H1 (cell line): ENCODE results near the gene FAM222B. TPM values are rescaled to one million over a fixed set of nuclear protein-coding genes. Genes with fewer than 3 reads are reported as not detected.

Experiments used
- CTCF ChIA-PET: fragments of 300-600 bp; sonication (Branson Sonifier 250); formaldehyde crosslinking; loops from one replicate; lab custom pipeline; 2021; ENCODE audit not compliant: partially characterized antibody; lab: Charles Lee
- POLR2A ChIA-PET: fragments of 300-600 bp; sonication (Branson Sonifier 250); formaldehyde crosslinking; loops from one replicate; lab custom pipeline; 2021; ENCODE audit warnings: inconsistent platforms; ENCODE audit not compliant: partially characterized antibody; lab: Charles Lee
- DNase-seq, 2 experiments: peaks; one replicate each; pipeline versions ENCODE4 v3.0.0 to v3.0.0-alpha.2; 2010 to 2022; ENCODE audit warnings: low spot score in 2 of 2, low read depth in 1 of 2, mixed read lengths in 1 of 2
- FAIRE-seq: peaks from 2 replicates; lab custom pipeline; 2011; peaks lifted over from hg19 to GRCh38; lab: Jason Lieb, UNC
- H2AFZ ChIP-seq: 2 replicates; pipeline ENCODE4 v1.8.1; 2012; ENCODE audit warnings: low read length, inconsistent platforms
- H2AK5ac ChIP-seq: 2 replicates; pipeline ENCODE4 v1.6.1; 2013; ENCODE audit warnings: low read depth, low read length
- H2BK120ac ChIP-seq: replicated peaks from 2 replicates; pipeline ENCODE3; 2013; ENCODE audit warnings: low read depth, low read length, inconsistent platforms
- H2BK12ac ChIP-seq: 2 replicates; pipeline ENCODE4 v1.6.1; 2013; ENCODE audit warnings: low read depth, low read length
- H2BK15ac ChIP-seq: 2 replicates; pipeline ENCODE4 v1.6.1; 2013; ENCODE audit warnings: low read length
- H2BK20ac ChIP-seq: 2 replicates; pipeline ENCODE4 v1.6.1; 2013; ENCODE audit warnings: low read length
- H2BK5ac ChIP-seq: 2 replicates; pipeline ENCODE4 v1.6.1; 2013; ENCODE audit warnings: low read depth, low read length
- H3K14ac ChIP-seq: 2 replicates; pipeline ENCODE4 v1.6.1; 2013; ENCODE audit warnings: inconsistent platforms; ENCODE audit not compliant: insufficient read length
- H3K18ac ChIP-seq: 2 replicates; pipeline ENCODE4 v1.6.1; 2013; ENCODE audit warnings: low read length; ENCODE audit errors: extremely low read depth
- H3K23ac ChIP-seq: 2 replicates; pipeline ENCODE4 v1.6.1; 2013; ENCODE audit warnings: inconsistent platforms; ENCODE audit not compliant: insufficient read length
- H3K23me2 ChIP-seq: 2 replicates; pipeline ENCODE4 v1.6.1; 2013; ENCODE audit warnings: low read depth, low read length
- H3K27ac ChIP-seq: 2 replicates; pipeline ENCODE4 v1.6.1; 2011; ENCODE audit warnings: low read depth, low read length, inconsistent platforms
- H3K27me3 ChIP-seq, 4 experiments: replicated peaks in 1 of 4; 1 replicate in 1 of 4; 2 replicates in 3 of 4; pipeline versions ENCODE4 v1.6.1 to v1.8.1; 2011 to 2013; ENCODE audit warnings: low read length in 3 of 4, mild to moderate bottlenecking in 3 of 4, inconsistent platforms in 2 of 4, mixed read lengths in 2 of 4, moderate library complexity in 1 of 4; ENCODE audit not compliant: control insufficient read depth in 3 of 4, insufficient read depth in 3 of 4; ENCODE audit errors: extremely low read depth in 1 of 4
- H3K36me3 ChIP-seq, 4 experiments: 2 replicates each; pipeline versions ENCODE4 v1.6.1 to v1.8.1; 2011 to 2013; ENCODE audit warnings: mild to moderate bottlenecking in 4 of 4, low read length in 3 of 4, moderate library complexity in 2 of 4, control low read depth in 1 of 4, inconsistent platforms in 1 of 4; ENCODE audit not compliant: insufficient read depth in 4 of 4, control insufficient read depth in 2 of 4
- H3K4ac ChIP-seq: replicated peaks from 2 replicates; pipeline ENCODE3; 2013; ENCODE audit warnings: low read length, low read depth, mixed read lengths, inconsistent platforms; ENCODE audit not compliant: insufficient read length
- H3K4me1 ChIP-seq, 4 experiments: replicated peaks in 1 of 4; 1 replicate in 1 of 4; 2 replicates in 3 of 4; pipeline versions ENCODE4 v1.6.1 to v1.8.1; 2011 to 2013; ENCODE audit warnings: low read length in 3 of 4, inconsistent platforms in 2 of 4, mixed read lengths in 1 of 4; ENCODE audit not compliant: insufficient read depth in 4 of 4, control insufficient read depth in 3 of 4
- H3K4me2 ChIP-seq, 2 experiments: 2 replicates each; pipeline versions ENCODE4 v1.6.1 to v1.8.1; 2011 to 2013; ENCODE audit warnings: low read depth in 2 of 2, low read length in 2 of 2, control low read depth in 1 of 2, inconsistent platforms in 1 of 2, mild to moderate bottlenecking in 1 of 2; ENCODE audit not compliant: insufficient read depth in 1 of 2
- H3K4me3 ChIP-seq, 4 experiments: fragments of 200-600, 300-600 bp in 1 of 4; sonication (generic), shearing (Covaris generic), sonication (Bioruptor Twin) in 1 of 4; 2 replicates each; pipeline versions ENCODE4 v1.5.1 to v1.8.1; 2011 to 2016; ENCODE audit warnings: low read length in 4 of 4, low read depth in 3 of 4, control low read depth in 2 of 4, inconsistent platforms in 2 of 4, mild to moderate bottlenecking in 2 of 4, mixed read lengths in 1 of 4, moderate library complexity in 1 of 4; ENCODE audit not compliant: insufficient read depth in 2 of 4; ENCODE audit errors: extremely low read depth in 1 of 4
- H3K56ac ChIP-seq: replicated peaks from 2 replicates; pipeline ENCODE3; 2013; ENCODE audit warnings: low read depth, mild to moderate bottlenecking, mixed read lengths, low read length, inconsistent platforms; ENCODE audit not compliant: insufficient read length
- H3K79me1 ChIP-seq: 2 replicates; pipeline ENCODE4 v1.6.1; 2013; ENCODE audit warnings: low read depth, low read length, control low read depth
- H3K79me2 ChIP-seq, 2 experiments: 2 replicates each; pipeline versions ENCODE4 v1.6.1 to v1.8.1; 2012 to 2013; ENCODE audit warnings: low read length in 2 of 2, mild to moderate bottlenecking in 2 of 2, inconsistent platforms in 1 of 2; ENCODE audit not compliant: insufficient read depth in 2 of 2, control insufficient read depth in 1 of 2
- H3K9ac ChIP-seq, 4 experiments: replicated peaks in 1 of 4; 1 replicate in 1 of 4; 2 replicates in 3 of 4; pipeline versions ENCODE4 v1.6.1 to v1.8.1; 2011 to 2013; ENCODE audit warnings: low read depth in 3 of 4, low read length in 3 of 4, control low read depth in 2 of 4, mild to moderate bottlenecking in 2 of 4, moderate library complexity in 2 of 4, inconsistent platforms in 1 of 4; ENCODE audit errors: extremely low read depth in 1 of 4
- H3K9me3 ChIP-seq, 2 experiments: 2 replicates each; pipeline versions ENCODE4 v1.6.1 to v1.8.1; 2012 to 2013; ENCODE audit warnings: mild to moderate bottlenecking in 2 of 2, moderate library complexity in 2 of 2, control low read depth in 1 of 2, inconsistent platforms in 1 of 2, low read depth in 1 of 2, low read length in 1 of 2, mixed read lengths in 1 of 2; ENCODE audit not compliant: insufficient read depth in 2 of 2
- H4K20me1 ChIP-seq, 2 experiments: replicated peaks in 1 of 2; 2 replicates each; pipeline versions ENCODE3 to v1.8.1; 2011 to 2013; ENCODE audit warnings: inconsistent platforms in 2 of 2, low read length in 2 of 2, mild to moderate bottlenecking in 1 of 2; ENCODE audit not compliant: insufficient read depth in 2 of 2, control insufficient read depth in 1 of 2
- H4K5ac ChIP-seq: 2 replicates; pipeline ENCODE4 v1.6.1; 2013; ENCODE audit warnings: low read length, low read depth, mixed read lengths, inconsistent platforms; ENCODE audit not compliant: insufficient read length
- H4K8ac ChIP-seq: 2 replicates; pipeline ENCODE4 v1.8.0; 2013; ENCODE audit warnings: mild to moderate bottlenecking, moderate library complexity, low read length, inconsistent platforms; ENCODE audit not compliant: insufficient read depth; ENCODE audit errors: extremely low read depth
- H4K91ac ChIP-seq: replicated peaks from 2 replicates; pipeline ENCODE3; 2013; ENCODE audit warnings: low read length, mixed read lengths, inconsistent platforms; ENCODE audit not compliant: insufficient read length
- CBX8 ChIP-seq: fragments of 300-800, 300-1000 bp; sonication (generic); IDR thresholded peaks from 2 replicates; pipeline ENCODE4 v1.7.1; 2016; ENCODE audit warnings: low read depth, low read length, borderline replicate concordance
- CTBP2 ChIP-seq: IDR thresholded peaks from 2 replicates; pipeline ENCODE4 v1.7.0; 2011; ENCODE audit warnings: borderline replicate concordance, mild to moderate bottlenecking, moderate library complexity, mixed read lengths, low read length; ENCODE audit not compliant: insufficient read depth, insufficient read length
- FOSL1 ChIP-seq: IDR thresholded peaks from 2 replicates; pipeline ENCODE4 v1.6.1; 2011; ENCODE audit warnings: mild to moderate bottlenecking, low read depth, low read length, moderate library complexity; ENCODE audit not compliant: insufficient read depth
- NRF1 ChIP-seq: IDR thresholded peaks from 2 replicates; pipeline ENCODE4 v1.6.1; 2011; ENCODE audit warnings: mild to moderate bottlenecking, low read depth, low read length, improper control_type of control experiment
- RXRA ChIP-seq: IDR thresholded peaks from 2 replicates; pipeline ENCODE4 v1.6.1; 2011; ENCODE audit warnings: low read depth, mild to moderate bottlenecking, low read length, moderate library complexity; ENCODE audit not compliant: insufficient read depth
- SIN3A ChIP-seq, 2 experiments: IDR thresholded peaks in 1 of 2; conservative IDR thresholded peaks in 1 of 2; 2 replicates each; pipeline ENCODE4 v1.6.1; 2011 to 2012; ENCODE audit warnings: low read length in 2 of 2, improper control_type of control experiment in 1 of 2, low read depth in 1 of 2, mild to moderate bottlenecking in 1 of 2
- SRF ChIP-seq: IDR thresholded peaks from 2 replicates; pipeline ENCODE4 v1.6.1; 2011; ENCODE audit warnings: mild to moderate bottlenecking, low read depth, low read length, moderate library complexity
- WGBS, 2 experiments: shearing (Covaris generic) in 1 of 2; methylation state at CpG; one replicate each; pipeline versions ENCODE4 v1.1.6 to v1.1.7; 2013 to 2015; ENCODE audit warnings: low lambda C conversion rate in 2 of 2, mixed read lengths in 2 of 2, inconsistent platforms in 1 of 2, low coverage in 1 of 2, missing lambda C conversion rate in 1 of 2; ENCODE audit not compliant: insufficient replicate concordance in 2 of 2, insufficient coverage in 1 of 2, insufficient read length in 1 of 2; ENCODE audit errors: extremely low coverage in 1 of 2, missing lambda C conversion rate in 1 of 2; 5-methylcytosine and 5-hydroxymethylcytosine counted together
- polyA plus RNA-seq, 7 experiments: library from polyadenylated mRNA; depleted of rRNA in 3 of 7; stranded (reverse) in 5 of 7; unstranded in 2 of 7; fragments of >200 nt in 5 of 7; fragments of 200-250 nt in 2 of 7; gene quantifications; 1 replicate in 5 of 7; 2 replicates in 1 of 7; 4 replicates in 1 of 7; pipeline versions ENCODE4 v1.2.1 to v1.2.3, GENCODE V29; 2011 to 2013; ENCODE audit warnings: missing spikeins in 2 of 7, mixed read lengths in 2 of 7
- total RNA-seq: library from RNA; stranded (reverse); fragmentation: NEBNext Ultra II Directional; extraction: Animal tissue kit (Norgen Biotek cat#: 25700); gene quantifications from 2 replicates; pipeline ENCODE4 v1.2.1, GENCODE V29; 2021
- TF ChIP-seq, protein P1 (sequence below): IDR thresholded peaks from 2 replicates; pipeline ENCODE4 v1.6.1; 2012; ENCODE audit warnings: inconsistent platforms

FAM222B gene
- total and polyA plus RNA-seq, 2 of the 8 experiments (the other 6 are each of a cell fraction or from before 2014, with no cell fraction given) = 42.1 to 81.7 TPM

DNA sequence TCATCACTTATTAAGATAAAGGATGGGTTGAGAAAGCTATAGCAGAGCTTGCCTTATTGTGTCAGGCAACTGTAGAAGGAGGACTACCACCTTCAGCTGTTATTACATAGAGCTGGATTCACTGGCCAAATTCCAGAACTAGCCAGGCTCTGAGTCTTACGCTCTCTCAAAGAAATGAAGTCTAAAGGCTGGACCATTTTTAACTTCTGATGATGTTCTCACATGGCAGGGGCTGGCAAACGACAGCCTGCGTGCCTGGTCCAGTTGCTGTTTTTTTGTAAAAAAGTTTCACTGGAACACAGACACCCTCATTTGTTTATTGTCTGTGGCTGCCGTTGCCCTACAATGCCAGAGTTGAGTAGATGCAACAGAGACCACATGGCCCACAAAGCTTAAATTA lies 77.6 kb downstream of the FAM222B start:
- DNase-seq = no peak
- Histone ChIP-seq H3K23me2 (peaks cover 4% of the 10 kb centered on the region; the same call in 1 of the 2 replicates), H3K27ac (no peak overlapping the region), H2AK5ac (no peak overlapping the region), H4K20me1 (peaks cover 0 to 2% of the 10 kb centered on the region in 2 experiments), H3K79me1 (peaks cover 2% of the 10 kb centered on the region; the same call in 1 of the 2 replicates), H3K9ac (no peak overlapping the region), H2BK15ac (no peak overlapping the region), H3K4me2 (no peak overlapping the region), H3K23ac (no peak overlapping the region), H3K27me3 (no peaks in the 10 kb centered on the region), H3K36me3 (peaks cover 0 to 17% (median 11%) of the 10 kb centered on the region in 4 experiments; a peak in 5 of 8 replicates), H3K4ac (no peak overlapping the region), H2BK120ac (no peak overlapping the region), H2BK5ac (peak overlapping the region; percentile 18; the same call in 1 of the 2 replicates), H3K79me2 (peaks cover 0 to 14% of the 10 kb centered on the region in 2 experiments; a peak in 2 of 4 replicates), H3K56ac (no peak overlapping the region), H3K9me3 (no peaks in the 10 kb centered on the region), H4K91ac (no peak overlapping the region), H3K4me3 (no peak overlapping the region), H2AFZ (no peak overlapping the region), H2BK20ac (no peak overlapping the region), H3K14ac (no peak overlapping the region), H3K4me1 (peaks cover 9 to 25% (median 17%) of the 10 kb centered on the region in 4 experiments; a peak in 6 of 7 replicates), H4K5ac (no peak overlapping the region), H3K18ac (no peak overlapping the region), H4K8ac (no peak overlapping the region), H2BK12ac (no peak overlapping the region)
- ChIA-PET POLR2A (interaction anchor here (1.1 to 11.4 kb wide), 5 partner anchors 9 to 45 kb away, joined by 3 to 240 read pairs (median 5); partner anchors contain the start of genes RPL23A and TRAF4), CTCF (interaction anchor here (0.5 to 7.3 kb wide), 29 partner anchors 9 to 1345 kb away, joined by 3 to 134 read pairs (median 13); partner anchors contain the start of genes DHRS13, FAM222B, FLOT2 and NEK8)
- WGBS, 2 experiments = 96% methylated on average over 4 of the region's 4 CpGs; no CpG with 5 or more reads in 1 of the 2 experiments
- FAIRE-seq = no peak
- TF ChIP-seq SIN3A (conservative IDR thresholded peaks at IDR 0.05 in 1 of 2, IDR thresholded peaks at IDR 0.05 in 1 of 2; ENCODE audit: low read depth in 1 of 2, low read length in 2 of 2) (no peak), CBX8 (no peak), NRF1 (no peak), CTBP2 (no peak), SRF (no peak), RXRA (no peak), FOSL1 (no peak)
- TF ChIP-seq, protein P1, sequence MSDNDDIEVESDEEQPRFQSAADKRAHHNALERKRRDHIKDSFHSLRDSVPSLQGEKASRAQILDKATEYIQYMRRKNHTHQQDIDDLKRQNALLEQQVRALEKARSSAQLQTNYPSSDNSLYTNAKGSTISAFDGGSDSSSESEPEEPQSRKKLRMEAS = no peak
